ENCODE results near the gene TBL1X. TPM values are rescaled to one million over a fixed set of nuclear protein-coding genes. Genes with fewer than 3 reads are reported as not detected.

Gene TBL1X
- total RNA-seq, 1 donor from 2014 or later, result 21.4 TPM

DNA sequence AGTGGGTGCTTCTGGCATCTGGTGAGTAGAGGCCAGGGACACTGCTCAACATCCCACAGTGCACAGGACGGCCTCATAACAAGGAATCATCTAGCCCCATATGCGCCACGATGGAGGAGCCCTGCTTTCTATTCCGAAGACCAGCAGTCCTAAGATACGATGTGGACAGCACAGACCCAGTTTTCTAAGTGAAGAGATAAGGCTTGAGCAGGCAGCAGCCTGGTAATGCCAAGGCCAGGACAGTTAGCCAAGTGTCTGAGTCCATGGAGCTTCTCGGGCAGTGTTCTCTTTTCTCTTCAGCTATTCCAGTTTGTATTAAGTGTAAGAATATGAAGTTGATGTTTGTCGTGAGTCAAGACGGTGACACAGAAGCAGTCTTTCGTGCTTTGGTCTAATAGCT lies 112.7 kb downstream of the TBL1X start:
- H3K4me1 Mint-ChIP-seq (ENCODE audit: low read depth), result peaks cover 8% of the 10 kb centered on the region
- TF ChIP-seq, protein P1, sequence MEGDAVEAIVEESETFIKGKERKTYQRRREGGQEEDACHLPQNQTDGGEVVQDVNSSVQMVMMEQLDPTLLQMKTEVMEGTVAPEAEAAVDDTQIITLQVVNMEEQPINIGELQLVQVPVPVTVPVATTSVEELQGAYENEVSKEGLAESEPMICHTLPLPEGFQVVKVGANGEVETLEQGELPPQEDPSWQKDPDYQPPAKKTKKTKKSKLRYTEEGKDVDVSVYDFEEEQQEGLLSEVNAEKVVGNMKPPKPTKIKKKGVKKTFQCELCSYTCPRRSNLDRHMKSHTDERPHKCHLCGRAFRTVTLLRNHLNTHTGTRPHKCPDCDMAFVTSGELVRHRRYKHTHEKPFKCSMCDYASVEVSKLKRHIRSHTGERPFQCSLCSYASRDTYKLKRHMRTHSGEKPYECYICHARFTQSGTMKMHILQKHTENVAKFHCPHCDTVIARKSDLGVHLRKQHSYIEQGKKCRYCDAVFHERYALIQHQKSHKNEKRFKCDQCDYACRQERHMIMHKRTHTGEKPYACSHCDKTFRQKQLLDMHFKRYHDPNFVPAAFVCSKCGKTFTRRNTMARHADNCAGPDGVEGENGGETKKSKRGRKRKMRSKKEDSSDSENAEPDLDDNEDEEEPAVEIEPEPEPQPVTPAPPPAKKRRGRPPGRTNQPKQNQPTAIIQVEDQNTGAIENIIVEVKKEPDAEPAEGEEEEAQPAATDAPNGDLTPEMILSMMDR (IDR thresholded peaks at IDR 0.05), result no peak
- peaks cover 2% of the 10 kb centered on the region for H3K36me3 Mint-ChIP-seq (ENCODE audit: low read depth)
- no peak for DNase-seq (ENCODE audit: low spot score)
- no peak overlapping the region for H3K4me3 Mint-ChIP-seq (ENCODE audit: unreplicated experiment)
- peak overlapping the region; percentile 8 for H3K27ac Mint-ChIP-seq (ENCODE audit: unreplicated experiment)
- no peaks in the 10 kb centered on the region for H3K27me3 Mint-ChIP-seq (ENCODE audit: low read depth)
- H3K9me3 Mint-ChIP-seq (ENCODE audit: low read depth), result peaks cover 14% of the 10 kb centered on the region

DNA sequence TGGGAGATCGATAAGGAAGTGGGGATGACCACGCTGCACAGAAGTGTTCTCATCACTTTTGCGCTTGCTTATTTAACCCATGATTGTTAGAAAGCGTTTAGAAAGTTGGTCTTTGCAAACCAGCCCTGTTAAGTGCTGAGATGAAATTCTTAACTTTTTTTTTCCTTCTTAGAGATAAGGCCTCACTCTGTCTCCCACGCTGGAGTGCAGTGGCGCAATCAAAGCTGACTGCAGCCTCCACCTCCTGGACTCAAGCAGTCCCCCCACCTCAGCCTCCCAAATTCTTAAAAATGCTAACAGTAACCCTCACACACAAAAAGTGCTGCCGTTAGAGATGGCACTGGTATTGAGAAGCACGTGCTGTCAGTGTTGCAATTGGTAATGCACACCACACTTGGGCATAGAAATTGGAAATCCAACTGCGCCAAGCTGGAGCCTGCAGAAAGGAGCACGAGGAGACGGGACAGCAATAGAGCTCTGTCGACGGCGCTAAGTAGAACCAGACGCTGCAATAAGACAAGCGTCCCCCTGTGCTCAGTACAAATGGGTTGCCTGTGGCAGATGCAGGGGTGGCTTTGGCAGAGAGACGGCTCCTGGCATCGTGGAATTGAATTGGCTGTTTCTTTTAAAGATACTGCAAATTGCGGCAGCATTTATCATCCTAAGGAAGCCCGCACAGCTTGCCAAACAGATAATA lies 113.4 kb downstream of the TBL1X start:
- Mint-ChIP-seq H3K4me3 (ENCODE audit: unreplicated experiment) (no peak overlapping the region), H3K4me1 (ENCODE audit: low read depth) (peaks cover 8% of the 10 kb centered on the region), H3K9me3 (ENCODE audit: low read depth) (peaks cover 14% of the 10 kb centered on the region), H3K27ac (ENCODE audit: unreplicated experiment) (no peak overlapping the region), H3K36me3 (ENCODE audit: low read depth) (peaks cover 2% of the 10 kb centered on the region), H3K27me3 (ENCODE audit: low read depth) (no peaks in the 10 kb centered on the region)
- TF ChIP-seq, protein P1 (IDR thresholded peaks at IDR 0.05), result no peak
- DNase-seq (ENCODE audit: low spot score), result no peak

DNA sequence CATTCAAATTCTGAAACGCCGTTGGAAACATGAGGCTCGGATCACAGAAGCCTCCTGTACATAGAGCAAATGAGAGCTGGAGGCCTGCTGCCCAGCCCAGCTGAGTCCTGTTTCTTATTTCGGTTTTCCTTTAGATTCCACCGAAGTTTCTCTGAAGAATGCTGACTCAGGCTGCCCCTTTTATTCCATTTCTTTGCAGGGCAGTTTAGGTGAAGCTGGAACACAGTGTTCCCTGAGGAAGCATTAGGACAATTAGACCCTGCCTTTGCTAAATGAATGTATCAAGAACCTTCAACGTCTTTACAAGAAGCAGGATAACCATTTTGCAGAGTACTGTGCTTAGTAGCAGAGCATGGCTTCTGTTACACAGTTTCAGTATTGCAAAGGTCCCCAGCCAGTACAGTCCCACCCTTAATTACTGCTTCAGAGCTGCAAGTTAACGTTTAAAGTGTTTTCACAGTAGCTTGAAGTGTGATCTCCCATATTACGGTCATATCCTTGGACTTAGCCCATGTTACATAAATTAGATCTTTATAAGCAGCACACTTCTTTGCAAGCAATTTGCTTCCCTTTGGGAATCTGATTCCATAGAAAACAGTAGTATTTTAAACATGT lies 117.0 kb downstream of the TBL1X start:
- no peak for DNase-seq (ENCODE audit: low spot score)
- Mint-ChIP-seq H3K4me1 (ENCODE audit: low read depth) (peaks cover 8% of the 10 kb centered on the region), H3K36me3 (ENCODE audit: low read depth) (peaks cover 4% of the 10 kb centered on the region), H3K27ac (ENCODE audit: unreplicated experiment) (no peak overlapping the region), H3K4me3 (ENCODE audit: unreplicated experiment) (no peak overlapping the region), H3K9me3 (ENCODE audit: low read depth) (peaks cover 28% of the 10 kb centered on the region), H3K27me3 (ENCODE audit: low read depth) (no peaks in the 10 kb centered on the region)
- TF ChIP-seq, protein P1 (IDR thresholded peaks at IDR 0.05), result no peak

DNA sequence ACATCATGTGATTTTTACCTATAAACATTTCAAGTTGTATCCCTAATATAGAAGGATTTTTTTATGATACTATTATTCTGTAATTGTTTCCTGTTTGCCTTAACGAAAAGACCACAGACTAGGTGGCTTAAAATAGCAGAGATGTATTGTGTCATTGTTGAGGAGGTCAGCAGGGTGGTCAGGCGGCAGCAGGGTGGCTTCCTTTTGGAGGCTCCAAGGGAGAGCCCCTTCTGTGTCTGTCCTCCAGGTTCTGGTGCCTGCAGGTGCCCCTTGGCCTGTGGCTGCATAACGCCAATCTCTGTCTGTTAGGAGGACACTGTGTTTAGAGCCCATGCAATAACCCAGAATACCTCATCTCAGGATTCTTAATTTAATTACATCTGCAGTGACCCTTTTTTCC lies 118.1 kb downstream of the TBL1X start:
- peaks cover 1% of the 10 kb centered on the region for H3K36me3 Mint-ChIP-seq (ENCODE audit: low read depth)
- no peak overlapping the region for H3K4me3 Mint-ChIP-seq (ENCODE audit: unreplicated experiment)
- DNase-seq (ENCODE audit: low spot score), result no peak
- H3K9me3 Mint-ChIP-seq (ENCODE audit: low read depth), result peaks cover 24% of the 10 kb centered on the region
- no peaks in the 10 kb centered on the region for H3K27me3 Mint-ChIP-seq (ENCODE audit: low read depth)
- H3K27ac Mint-ChIP-seq (ENCODE audit: unreplicated experiment), result no peak overlapping the region
- TF ChIP-seq, protein P1 (IDR thresholded peaks at IDR 0.05), result no peak
- H3K4me1 Mint-ChIP-seq (ENCODE audit: low read depth), result peaks cover 8% of the 10 kb centered on the region

DNA sequence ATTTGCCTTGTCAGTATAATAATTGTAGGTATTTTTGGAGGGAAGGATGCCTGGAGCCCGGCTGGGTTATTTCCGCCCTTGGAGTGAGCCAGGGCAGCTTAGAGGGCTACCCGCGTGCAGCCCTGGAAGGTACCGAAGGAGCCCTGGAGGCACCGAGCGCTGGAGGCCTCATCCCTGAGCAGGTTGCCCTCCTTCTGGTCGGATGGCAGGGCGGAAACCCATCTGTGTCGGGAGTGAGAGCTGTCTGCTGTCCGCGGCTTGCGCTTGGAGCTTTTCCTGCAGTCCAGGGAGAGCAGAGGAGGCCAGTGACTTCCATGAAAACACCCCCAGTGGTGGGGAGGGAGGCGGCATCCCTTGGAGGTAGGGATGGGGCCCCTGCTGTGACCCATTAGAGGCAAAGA lies 122.1 kb downstream of the TBL1X start:
- Mint-ChIP-seq H3K27me3 (ENCODE audit: low read depth) (no peaks in the 10 kb centered on the region), H3K36me3 (ENCODE audit: low read depth) (peaks cover 1% of the 10 kb centered on the region), H3K27ac (ENCODE audit: unreplicated experiment) (no peak overlapping the region), H3K9me3 (ENCODE audit: low read depth) (peaks cover 27% of the 10 kb centered on the region), H3K4me3 (ENCODE audit: unreplicated experiment) (no peak overlapping the region), H3K4me1 (ENCODE audit: low read depth) (peaks cover 6% of the 10 kb centered on the region)
- no peak for DNase-seq (ENCODE audit: low spot score)
- TF ChIP-seq, protein P1 (IDR thresholded peaks at IDR 0.05), result no peak

All from chondrocyte (in vitro differentiated cells).